Loucy (cell line): ENCODE measurements around the gene PGBD2.

Experiments used
- EZH2phosphoT487 ChIP-seq: fragments of 200-600 bp; IDR thresholded peaks from 2 replicates; pipeline ENCODE4 v1.6.1; 2018; ENCODE audit warnings: antibody characterized with exemption, mild to moderate bottlenecking, moderate library complexity, borderline replicate concordance
- TF ChIP-seq, protein P1 (sequence below): fragments of 200-600 bp; sonication (generic); conservative IDR thresholded peaks from 2 replicates; pipeline ENCODE4 v1.5.1; 2014; ENCODE audit warnings: mild to moderate bottlenecking, antibody characterized with exemption, low read length

DNA sequence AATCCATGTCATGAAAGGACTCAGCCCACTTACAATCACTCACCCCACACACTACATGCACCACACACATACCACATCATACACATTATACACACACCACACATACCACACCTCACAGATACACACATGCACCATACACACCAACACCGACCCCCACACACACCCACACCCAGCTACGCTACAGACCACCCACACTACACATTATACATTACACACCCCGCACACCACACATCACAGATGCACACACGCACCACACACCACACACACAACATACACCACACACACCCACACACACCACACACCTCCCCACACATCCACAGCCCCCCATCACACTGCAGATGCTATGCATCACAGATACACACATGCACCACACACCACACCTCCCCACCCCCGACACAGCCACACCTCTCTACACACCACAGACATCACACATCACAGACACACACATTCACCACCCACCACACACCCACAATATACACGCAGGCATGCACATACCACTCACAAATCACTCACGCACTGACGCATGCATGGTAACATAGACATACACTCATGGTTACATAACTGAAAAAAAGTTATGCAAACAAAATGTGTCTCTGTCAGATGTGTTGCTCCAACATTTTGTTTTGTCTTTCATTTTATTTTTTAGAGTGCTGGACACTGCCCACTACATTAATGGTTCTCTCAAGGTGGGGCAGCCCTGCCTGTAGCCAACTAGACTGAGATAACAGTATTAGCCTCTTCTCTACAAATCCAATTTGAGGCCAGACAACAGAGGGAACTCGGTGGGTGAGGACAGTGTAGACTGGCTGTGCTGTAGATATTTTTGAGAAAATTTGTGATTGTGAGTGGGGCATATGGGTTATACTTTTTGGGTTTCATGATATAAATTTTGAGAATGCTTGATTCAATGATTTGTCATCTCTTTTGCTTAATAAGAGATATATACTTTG, 15.2 kb upstream of the PGBD2 start:
- TF ChIP-seq, protein P1, sequence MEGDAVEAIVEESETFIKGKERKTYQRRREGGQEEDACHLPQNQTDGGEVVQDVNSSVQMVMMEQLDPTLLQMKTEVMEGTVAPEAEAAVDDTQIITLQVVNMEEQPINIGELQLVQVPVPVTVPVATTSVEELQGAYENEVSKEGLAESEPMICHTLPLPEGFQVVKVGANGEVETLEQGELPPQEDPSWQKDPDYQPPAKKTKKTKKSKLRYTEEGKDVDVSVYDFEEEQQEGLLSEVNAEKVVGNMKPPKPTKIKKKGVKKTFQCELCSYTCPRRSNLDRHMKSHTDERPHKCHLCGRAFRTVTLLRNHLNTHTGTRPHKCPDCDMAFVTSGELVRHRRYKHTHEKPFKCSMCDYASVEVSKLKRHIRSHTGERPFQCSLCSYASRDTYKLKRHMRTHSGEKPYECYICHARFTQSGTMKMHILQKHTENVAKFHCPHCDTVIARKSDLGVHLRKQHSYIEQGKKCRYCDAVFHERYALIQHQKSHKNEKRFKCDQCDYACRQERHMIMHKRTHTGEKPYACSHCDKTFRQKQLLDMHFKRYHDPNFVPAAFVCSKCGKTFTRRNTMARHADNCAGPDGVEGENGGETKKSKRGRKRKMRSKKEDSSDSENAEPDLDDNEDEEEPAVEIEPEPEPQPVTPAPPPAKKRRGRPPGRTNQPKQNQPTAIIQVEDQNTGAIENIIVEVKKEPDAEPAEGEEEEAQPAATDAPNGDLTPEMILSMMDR, result no peak
- no peak for TF ChIP-seq EZH2phosphoT487
